HUES48 (cell line): ENCODE results near the gene CAMK2G.

Experiments
- H3K27ac ChIP-seq: one replicate; pipeline ENCODE4 v1.7.0; 2013; ENCODE audit warnings: low read depth, low read length, inconsistent platforms
- H3K27me3 ChIP-seq: 2 replicates; pipeline ENCODE4 v1.6.1; 2013; ENCODE audit warnings: mild to moderate bottlenecking, low read length; ENCODE audit not compliant: control insufficient read depth, insufficient read depth
- H3K36me3 ChIP-seq: 2 replicates; pipeline ENCODE4 v1.6.1; 2013; ENCODE audit warnings: low read length; ENCODE audit not compliant: control insufficient read depth, insufficient read depth
- H3K4me1 ChIP-seq: 2 replicates; pipeline ENCODE4 v1.6.1; 2013; ENCODE audit warnings: mild to moderate bottlenecking, low read length; ENCODE audit not compliant: control insufficient read depth, insufficient read depth
- H3K4me3 ChIP-seq: 2 replicates; pipeline ENCODE4 v1.5.1; 2013; ENCODE audit warnings: mild to moderate bottlenecking, low read depth, low read length
- H3K9ac ChIP-seq: 2 replicates; pipeline ENCODE4 v1.6.1; 2013; ENCODE audit warnings: mild to moderate bottlenecking, low read depth, low read length, moderate library complexity
- H3K9me3 ChIP-seq: 2 replicates; pipeline ENCODE4 v1.6.1; 2013; ENCODE audit warnings: low read length; ENCODE audit not compliant: control insufficient read depth, insufficient read depth

Gene CAMK2G

GRCh38 chr10:73816917-73817729 is 57.2 kb downstream of the CAMK2G start:
- no peaks in the 10 kb centered on the region for H3K9me3 ChIP-seq
- H3K9ac ChIP-seq: no peak overlapping the region
- H3K36me3 ChIP-seq: peaks cover 48% of the 10 kb centered on the region
- H3K4me3 ChIP-seq: no peak overlapping the region
- H3K27me3 ChIP-seq: no peaks in the 10 kb centered on the region
- no peak overlapping the region for H3K27ac ChIP-seq
- H3K4me1 ChIP-seq: peaks cover 4% of the 10 kb centered on the region; the same call in 1 of the 2 replicates

- Histone ChIP-seq H3K4me3 (no peak overlapping the region), H3K9ac (no peak overlapping the region), H3K9me3 (no peaks in the 10 kb centered on the region), H3K36me3 (peaks cover 41% of the 10 kb centered on the region), H3K4me1 (peaks cover 5% of the 10 kb centered on the region; the same call in 1 of the 2 replicates), H3K27me3 (no peaks in the 10 kb centered on the region), H3K27ac (no peak overlapping the region)
Observed at GRCh38 chr10:73815719-73816030, 58.7 kb downstream of the CAMK2G start.

- Histone ChIP-seq H3K4me3 (no peak overlapping the region), H3K4me1 (peaks cover 8% of the 10 kb centered on the region; the same call in 1 of the 2 replicates), H3K27me3 (no peaks in the 10 kb centered on the region), H3K36me3 (peaks cover 41% of the 10 kb centered on the region), H3K27ac (no peak overlapping the region), H3K9ac (no peak overlapping the region), H3K9me3 (no peaks in the 10 kb centered on the region)
Observed at GRCh38 chr10:73814896-73815718, 59.2 kb downstream of the CAMK2G start.

DNA sequence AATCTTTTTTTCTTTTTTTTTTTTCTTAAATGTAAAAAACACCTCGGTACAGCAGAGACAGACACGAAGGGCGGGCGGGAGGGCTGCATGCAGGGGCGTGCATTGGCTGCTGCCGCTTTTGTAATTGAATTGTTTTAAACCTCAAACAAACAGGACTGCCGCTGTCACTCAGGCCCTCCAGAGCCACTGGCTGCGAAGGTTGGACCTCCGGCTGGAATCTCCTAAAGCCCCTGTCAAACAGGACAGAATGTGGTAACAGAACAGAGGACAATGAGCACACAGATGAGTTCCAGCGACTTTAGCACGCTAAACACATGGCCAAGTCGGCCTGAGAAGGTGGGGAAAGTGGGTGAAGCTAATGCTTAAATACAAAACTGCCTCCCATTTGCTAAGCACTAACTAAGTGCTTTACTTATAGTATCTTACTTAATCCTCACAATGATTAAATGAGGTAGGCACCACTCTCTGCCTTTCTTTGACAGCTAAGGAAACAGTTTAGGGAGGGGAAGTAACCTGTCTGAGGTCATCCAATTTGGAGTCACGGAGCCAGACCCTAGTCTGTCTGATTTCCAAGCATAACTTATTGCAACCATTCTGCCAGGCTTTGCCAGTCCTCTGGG is 60.0 kb downstream of the CAMK2G start:
- H3K9ac ChIP-seq: no peak overlapping the region
- peaks cover 8% of the 10 kb centered on the region; the same call in 1 of the 2 replicates for H3K4me1 ChIP-seq
- no peaks in the 10 kb centered on the region for H3K27me3 ChIP-seq
- H3K4me3 ChIP-seq: no peak overlapping the region
- peaks cover 43% of the 10 kb centered on the region for H3K36me3 ChIP-seq
- H3K9me3 ChIP-seq: no peaks in the 10 kb centered on the region
- no peak overlapping the region for H3K27ac ChIP-seq

DNA sequence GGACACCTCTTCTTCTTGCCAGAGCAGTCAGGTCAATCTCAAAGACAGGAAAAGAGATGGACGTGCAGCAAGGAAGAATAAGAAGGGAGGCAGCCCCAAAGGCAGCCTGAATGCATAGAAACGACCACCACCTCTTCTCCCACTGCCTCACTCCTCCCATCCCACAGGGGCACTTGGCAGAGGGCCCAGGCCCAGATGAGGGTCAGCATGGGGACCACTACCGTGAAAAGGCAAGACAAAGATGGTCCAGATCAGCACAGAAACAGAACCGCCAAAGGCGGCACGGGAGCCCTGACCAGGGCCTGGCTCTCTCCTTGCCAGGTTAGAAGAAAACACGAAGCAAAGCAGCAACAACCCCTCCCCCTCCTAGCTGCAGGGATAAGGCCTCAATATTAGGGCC is 61.0 kb downstream of the CAMK2G start:
- Histone ChIP-seq H3K9me3 (no peaks in the 10 kb centered on the region), H3K27ac (no peak overlapping the region), H3K4me1 (peaks cover 8% of the 10 kb centered on the region; the same call in 1 of the 2 replicates), H3K4me3 (no peak overlapping the region), H3K36me3 (peaks cover 50% of the 10 kb centered on the region), H3K9ac (no peak overlapping the region), H3K27me3 (no peaks in the 10 kb centered on the region)

DNA sequence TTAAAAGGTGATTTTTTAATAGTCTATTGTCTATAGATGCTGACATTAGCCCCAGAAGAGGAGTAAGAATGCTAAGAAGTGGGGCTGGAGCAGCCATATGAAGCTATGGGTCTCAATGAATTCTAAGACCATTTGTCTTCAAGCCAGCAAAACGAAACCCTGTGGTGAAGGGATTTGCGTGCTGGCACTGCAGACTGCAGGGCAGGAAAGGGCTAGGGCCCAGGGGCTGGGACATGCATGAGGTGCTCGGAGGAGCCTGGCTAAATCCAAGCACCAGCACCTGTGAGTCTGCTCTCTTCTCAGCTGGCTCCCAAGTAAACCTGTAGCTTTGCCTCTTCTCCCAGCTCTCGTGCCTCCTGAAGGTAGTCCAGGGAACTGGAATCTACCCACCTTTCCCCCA is 61.7 kb downstream of the CAMK2G start:
- Histone ChIP-seq H3K4me3 (no peak overlapping the region), H3K27ac (peak overlapping the region; percentile 15), H3K27me3 (no peaks in the 10 kb centered on the region), H3K36me3 (peaks cover 54% of the 10 kb centered on the region), H3K4me1 (peaks cover 8% of the 10 kb centered on the region; the same call in 1 of the 2 replicates), H3K9ac (no peak overlapping the region), H3K9me3 (no peaks in the 10 kb centered on the region)

DNA sequence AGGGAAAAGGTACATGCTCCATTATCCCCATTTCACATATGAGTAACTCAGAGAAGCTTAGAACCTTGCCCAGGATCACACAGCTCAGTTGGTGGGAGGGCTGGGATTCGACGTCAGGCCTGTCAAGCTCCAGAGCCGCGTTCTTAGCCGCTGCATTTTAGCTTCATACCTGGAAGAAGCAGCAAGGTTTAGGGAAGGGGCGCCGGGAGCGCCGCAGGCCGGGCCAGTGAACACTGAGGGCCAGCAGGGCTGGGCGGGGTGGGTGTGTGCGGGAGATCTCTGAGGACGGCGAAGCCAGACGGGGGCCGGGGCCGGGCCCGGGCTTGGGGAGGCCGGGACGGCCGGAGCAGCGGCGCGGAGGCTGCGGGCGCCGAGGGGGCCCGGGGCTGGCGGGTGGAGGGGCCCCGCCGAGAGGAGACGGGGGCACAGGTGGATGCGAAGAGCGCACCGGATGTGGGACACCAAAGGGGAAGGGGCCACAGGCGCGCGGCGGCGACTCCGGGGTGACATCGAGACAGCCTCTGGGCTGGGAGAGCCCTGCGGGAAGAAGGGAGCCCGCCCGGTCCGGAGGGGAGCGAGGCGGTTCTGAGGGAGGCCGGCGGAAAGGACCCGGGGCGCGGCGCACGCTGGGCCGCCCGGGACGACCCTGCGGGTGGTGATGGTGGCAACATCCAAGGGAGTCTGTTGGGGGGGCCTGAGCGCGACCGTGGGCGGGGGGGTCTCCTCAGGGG is 63.5 kb downstream of the CAMK2G start:
- Histone ChIP-seq H3K4me1 (peaks cover 8% of the 10 kb centered on the region; the same call in 1 of the 2 replicates), H3K9ac (no peak overlapping the region), H3K36me3 (peaks cover 57% of the 10 kb centered on the region), H3K27me3 (no peaks in the 10 kb centered on the region), H3K4me3 (peak overlapping the region; percentile 75), H3K9me3 (no peaks in the 10 kb centered on the region), H3K27ac (no peak overlapping the region)

DNA sequence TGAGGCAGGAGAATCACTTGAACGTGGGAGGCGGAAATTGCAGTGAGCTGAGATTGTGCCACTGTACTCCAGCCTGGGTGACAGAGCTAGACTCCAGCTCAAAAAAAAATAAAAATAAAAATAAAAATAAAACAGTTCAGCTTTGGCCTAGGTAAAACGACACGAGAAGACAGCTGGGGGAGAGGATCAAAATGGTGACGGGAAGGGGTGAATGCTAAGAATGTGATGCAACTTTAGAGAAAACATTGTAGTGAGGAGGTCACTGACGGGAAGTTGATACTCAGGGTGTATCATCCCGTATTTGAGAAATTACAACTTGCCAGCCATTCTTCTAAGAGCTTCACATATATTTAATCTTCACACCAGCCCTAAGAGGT is 64.0 kb downstream of the CAMK2G start:
- peaks cover 60% of the 10 kb centered on the region for H3K36me3 ChIP-seq
- H3K9ac ChIP-seq: no peak overlapping the region
- peaks cover 8% of the 10 kb centered on the region; the same call in 1 of the 2 replicates for H3K4me1 ChIP-seq
- H3K4me3 ChIP-seq: peak overlapping the region; percentile 75
- H3K27ac ChIP-seq: no peak overlapping the region
- H3K27me3 ChIP-seq: no peaks in the 10 kb centered on the region
- H3K9me3 ChIP-seq: no peaks in the 10 kb centered on the region

- H3K9ac ChIP-seq: no peak overlapping the region
Observed at GRCh38 chr10:73809061-73809818, 65.1 kb downstream of the CAMK2G start.

More at GRCh38 chr10:73809061-73809818, 65.1 kb downstream of the CAMK2G start:
- H3K36me3 ChIP-seq: peaks cover 57% of the 10 kb centered on the region
- H3K4me3 ChIP-seq: no peak overlapping the region
- no peaks in the 10 kb centered on the region for H3K9me3 ChIP-seq
- no peak overlapping the region for H3K27ac ChIP-seq
- H3K4me1 ChIP-seq: peaks cover 8% of the 10 kb centered on the region; the same call in 1 of the 2 replicates
- H3K27me3 ChIP-seq: no peaks in the 10 kb centered on the region
